HEK293T (cell line): ENCODE results near the gene UBE2O.

Source experiments
- BHLHE40 ChIP-seq: fragments of 450-650 bp; IDR thresholded peaks from 2 replicates; pipeline ENCODE4 v1.6.1; 2016; ENCODE audit warnings: mild to moderate bottlenecking, moderate library complexity, borderline replicate concordance
- ELF4 ChIP-seq: fragments of 450-650 bp; IDR thresholded peaks from 2 replicates; pipeline ENCODE4 v1.6.1; 2017; ENCODE audit warnings: antibody characterized with exemption
- FOXK2 ChIP-seq: fragments of 450-650 bp; IDR thresholded peaks from 2 replicates; pipeline ENCODE4 v1.6.1; 2016; ENCODE audit warnings: mild to moderate bottlenecking
- FOXM1 ChIP-seq: fragments of 450-650 bp; IDR thresholded peaks from 2 replicates; pipeline ENCODE4 v1.6.1; 2017; ENCODE audit warnings: mild to moderate bottlenecking, borderline replicate concordance
- HDGF ChIP-seq: fragments of 450-650 bp; IDR thresholded peaks from 2 replicates; pipeline ENCODE4 v1.6.1; 2017; ENCODE audit warnings: antibody characterized with exemption, borderline replicate concordance
- SP1 ChIP-seq: fragments of 450-650 bp; IDR thresholded peaks from 2 replicates; pipeline ENCODE4 v1.6.1; 2017
- SUZ12 ChIP-seq: fragments of 450-650 bp; IDR thresholded peaks from 2 replicates; pipeline ENCODE4 v1.6.1; 2016; ENCODE audit warnings: mild to moderate bottlenecking
- TARDBP ChIP-seq: fragments of 450-650 bp; IDR thresholded peaks from 2 replicates; pipeline ENCODE4 v1.6.1; 2016
- ZNF384 ChIP-seq: fragments of 450-650 bp; IDR thresholded peaks from 2 replicates; pipeline ENCODE4 v1.6.1; 2016

- TF ChIP-seq ZNF384: no peak
- TF ChIP-seq HDGF: no peak
- no peak for TF ChIP-seq SUZ12
- no peak for TF ChIP-seq FOXK2
- no peak for TF ChIP-seq SP1
- no peak for TF ChIP-seq BHLHE40
- no peak for TF ChIP-seq ELF4
- no peak for TF ChIP-seq FOXM1
- no peak for TF ChIP-seq TARDBP
These were observed 39.4 kb upstream of the UBE2O start for GRCh38 chr17:76492123-76492988.
